Mesenchymal stem cell (in vitro differentiated cells and primary cell): ENCODE data around the gene STON1.
"Not testable (repeated sequence)": the region's sequence is repeated elsewhere in the genome, so short reads cannot be mapped to it uniquely, and the experiment has no call there.

Experiments
- DNase-seq: peaks from one replicate; pipeline ENCODE4 v3.0.0-alpha.2; 2013
- H2AFZ ChIP-seq: one replicate; pipeline ENCODE4 v1.6.1; 2013; ENCODE audit warnings: low read depth, mild to moderate bottlenecking, control low read depth, inconsistent platforms, low read length, moderate library complexity
- H2AK5ac ChIP-seq: 2 replicates; pipeline ENCODE4 v1.6.1; 2013; ENCODE audit warnings: low read length, moderate library complexity, mild to moderate bottlenecking, inconsistent platforms; ENCODE audit not compliant: severe bottlenecking
- H2BK120ac ChIP-seq: one replicate; pipeline ENCODE4 v1.6.1; 2013; ENCODE audit warnings: low read depth, mild to moderate bottlenecking, inconsistent platforms, low read length, moderate library complexity
- H2BK12ac ChIP-seq, 2 experiments: one replicate each; pipeline ENCODE4 v1.6.1; 2013; ENCODE audit warnings: inconsistent platforms in 2 of 2, low read length in 2 of 2, mild to moderate bottlenecking in 2 of 2, moderate library complexity in 2 of 2, control low read depth in 1 of 2
- H2BK15ac ChIP-seq: one replicate; pipeline ENCODE4 v1.6.1; 2013; ENCODE audit warnings: mild to moderate bottlenecking, low read depth, inconsistent platforms; ENCODE audit not compliant: poor library complexity, severe bottlenecking
- H2BK5ac ChIP-seq: 2 replicates; pipeline ENCODE4 v1.6.1; 2013; ENCODE audit warnings: low read depth, mild to moderate bottlenecking, low read length, control low read depth, inconsistent platforms; ENCODE audit not compliant: poor library complexity, severe bottlenecking
- H3K14ac ChIP-seq, 2 experiments: one replicate each; pipeline ENCODE4 v1.6.1; 2013; ENCODE audit warnings: inconsistent platforms in 2 of 2, low read length in 2 of 2, control low read depth in 1 of 2, mild to moderate bottlenecking in 1 of 2, moderate library complexity in 1 of 2
- H3K18ac ChIP-seq, 2 experiments: one replicate each; pipeline ENCODE4 v1.6.1; 2013; ENCODE audit warnings: inconsistent platforms in 2 of 2, low read length in 2 of 2, control low read depth in 1 of 2, low read depth in 1 of 2, mild to moderate bottlenecking in 1 of 2
- H3K23ac ChIP-seq, 2 experiments: one replicate each; pipeline ENCODE4 v1.6.1; 2013; ENCODE audit warnings: inconsistent platforms in 2 of 2, low read length in 2 of 2, mild to moderate bottlenecking in 2 of 2, moderate library complexity in 2 of 2, control low read depth in 1 of 2
- H3K27ac ChIP-seq: 2 replicates; pipeline ENCODE4 v1.5.1; 2013; ENCODE audit warnings: mild to moderate bottlenecking, moderate library complexity, low read length, control low read depth, inconsistent platforms; ENCODE audit not compliant: poor library complexity, severe bottlenecking
- H3K27me3 ChIP-seq, 2 experiments: 2 replicates each; pipeline versions ENCODE4 v1.6.1 to v1.7.0; 2013; ENCODE audit warnings: low read length in 2 of 2, mild to moderate bottlenecking in 2 of 2, moderate library complexity in 2 of 2, control low read depth in 1 of 2, inconsistent platforms in 1 of 2; ENCODE audit not compliant: control insufficient read depth in 1 of 2, insufficient read depth in 1 of 2
- H3K36me3 ChIP-seq, 2 experiments: 2 replicates each; pipeline versions ENCODE4 v1.6.1 to v1.7.0; 2013; ENCODE audit warnings: low read length in 2 of 2, control low read depth in 1 of 2, inconsistent platforms in 1 of 2, low read depth in 1 of 2, mild to moderate bottlenecking in 1 of 2; ENCODE audit not compliant: insufficient read depth in 2 of 2, control insufficient read depth in 1 of 2
- H3K4ac ChIP-seq, 2 experiments: one replicate each; pipeline ENCODE4 v1.6.1; 2013; ENCODE audit warnings: inconsistent platforms in 2 of 2, low read length in 2 of 2, mild to moderate bottlenecking in 2 of 2, moderate library complexity in 2 of 2, control low read depth in 1 of 2, low read depth in 1 of 2
- H3K4me1 ChIP-seq: 2 replicates; pipeline ENCODE4 v1.6.1; 2013; ENCODE audit warnings: low read depth, low read length, control low read depth; ENCODE audit not compliant: control insufficient read depth, insufficient read depth
- H3K4me2 ChIP-seq: 2 replicates; pipeline ENCODE4 v1.6.1; 2013; ENCODE audit warnings: low read length, mild to moderate bottlenecking, inconsistent platforms; ENCODE audit not compliant: poor library complexity, severe bottlenecking
- H3K4me3 ChIP-seq, 2 experiments: 2 replicates each; pipeline versions ENCODE4 v1.5.1 to v1.7.0; 2013; ENCODE audit warnings: low read length in 2 of 2, mild to moderate bottlenecking in 2 of 2, control low read depth in 1 of 2, low read depth in 1 of 2; ENCODE audit not compliant: insufficient read depth in 1 of 2
- H3K79me1 ChIP-seq: replicated peaks from 2 replicates; pipeline ENCODE4 v1.6.1; 2013; ENCODE audit warnings: mild to moderate bottlenecking, control low read depth, low read length, inconsistent platforms; ENCODE audit not compliant: poor library complexity, severe bottlenecking
- H3K9ac ChIP-seq: 2 replicates; pipeline ENCODE4 v1.7.0; 2013; ENCODE audit warnings: mild to moderate bottlenecking, low read length, moderate library complexity
- H3K9me3 ChIP-seq: 2 replicates; pipeline ENCODE4 v1.7.0; 2013; ENCODE audit warnings: mild to moderate bottlenecking, low read length; ENCODE audit not compliant: control insufficient read depth
- H4K8ac ChIP-seq: one replicate; pipeline ENCODE4 v1.6.1; 2013; ENCODE audit warnings: inconsistent platforms, mild to moderate bottlenecking, low read length, moderate library complexity
- H4K91ac ChIP-seq: one replicate; pipeline ENCODE4 v1.6.1; 2013; ENCODE audit warnings: mild to moderate bottlenecking, low read length, inconsistent platforms
- WGBS: methylation state at CpG from one replicate; pipeline ENCODE4 v1.1.7; 2013; ENCODE audit warnings: mixed read lengths; 5-methylcytosine and 5-hydroxymethylcytosine counted together

Gene STON1

DNA sequence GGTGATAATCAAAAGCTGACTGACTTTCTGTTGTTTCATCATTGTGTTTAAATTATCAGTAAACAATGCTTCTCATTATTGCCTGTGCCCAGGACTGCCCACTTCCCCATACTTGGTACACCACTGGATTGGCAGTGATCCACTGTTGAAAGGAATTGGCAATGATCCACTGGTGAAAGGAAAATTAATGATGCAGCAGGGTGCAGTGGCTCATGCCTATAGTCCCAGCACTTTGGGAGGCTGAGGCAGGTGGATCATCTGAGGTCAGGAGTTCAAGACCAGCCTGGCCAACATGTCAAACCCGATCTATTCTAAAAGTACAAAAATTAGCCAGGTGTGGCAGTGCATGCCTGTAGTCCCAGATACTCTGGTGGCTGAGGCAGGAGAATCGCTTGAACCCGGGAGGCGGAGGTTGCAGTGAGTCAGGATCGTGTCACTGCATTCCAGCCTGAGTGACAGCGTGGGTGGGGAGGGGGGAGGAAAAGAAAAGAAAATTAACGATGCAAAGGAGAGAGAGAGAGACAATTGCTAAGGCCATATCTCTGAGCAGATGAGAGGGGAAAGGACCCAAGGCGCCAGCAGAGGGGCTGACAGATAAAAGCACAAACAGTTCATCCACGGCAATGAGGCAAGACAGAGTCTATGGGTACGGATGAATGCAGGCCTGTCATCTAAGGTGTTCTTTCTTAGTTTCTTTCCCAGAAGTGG is 77.5 kb downstream of the STON1 start:
- no peaks in the 10 kb centered on the region for H3K79me1 ChIP-seq
- H3K9me3 ChIP-seq = no peaks in the 10 kb centered on the region
- H3K4me1 ChIP-seq = peaks cover 2% of the 10 kb centered on the region
- H3K36me3 ChIP-seq = no peaks in the 10 kb centered on the region
- H3K4ac ChIP-seq = no peak overlapping the region
- H3K14ac ChIP-seq = no peak overlapping the region
- no peak overlapping the region for H3K4me3 ChIP-seq
- no peak overlapping the region for H2BK15ac ChIP-seq
- H3K18ac ChIP-seq = no peak overlapping the region
- WGBS = 83% methylated on average over 10 of the region's 10 CpGs
- H2AK5ac ChIP-seq = no peak overlapping the region
- no peak overlapping the region for H2AFZ ChIP-seq
- H3K9ac ChIP-seq = no peak overlapping the region
- no peak overlapping the region for H3K27ac ChIP-seq
- no peak overlapping the region for H2BK5ac ChIP-seq
- H2BK12ac ChIP-seq = no peak overlapping the region
- no peak overlapping the region for H4K8ac ChIP-seq
- H2BK120ac ChIP-seq = no peak overlapping the region
- no peaks in the 10 kb centered on the region for H3K27me3 ChIP-seq
- H4K91ac ChIP-seq = no peak overlapping the region
- DNase-seq = no peak
- no peak overlapping the region for H3K4me2 ChIP-seq
- no peak overlapping the region for H3K23ac ChIP-seq

DNA sequence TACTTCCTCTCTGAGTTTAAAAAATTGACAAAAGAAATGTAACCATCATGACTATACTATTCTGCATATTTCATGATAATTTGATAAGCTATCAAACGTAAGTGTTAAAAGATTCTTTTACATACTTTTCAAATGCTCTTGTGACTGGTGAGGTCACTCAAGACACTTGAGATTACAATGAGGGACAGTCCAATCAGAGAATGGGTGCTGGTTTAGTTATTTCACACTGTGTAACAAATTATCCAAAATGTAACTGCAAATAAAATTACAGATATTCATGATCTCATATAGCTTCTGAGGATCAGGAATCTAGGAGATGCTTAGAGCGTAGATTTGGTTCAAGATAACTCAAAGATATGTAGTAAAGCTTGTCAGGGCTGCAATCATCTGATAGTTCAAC is 83.3 kb downstream of the STON1 start:
- no peak overlapping the region for H2BK12ac ChIP-seq
- no peaks in the 10 kb centered on the region for H3K36me3 ChIP-seq
- DNase-seq = no peak
- no peaks in the 10 kb centered on the region for H3K79me1 ChIP-seq
- no peaks in the 10 kb centered on the region for H3K9me3 ChIP-seq
- WGBS = 86% methylated on average over 1 of the region's 2 CpGs
- H3K23ac ChIP-seq = no peak overlapping the region
- H3K4ac ChIP-seq = no peak overlapping the region
- H4K8ac ChIP-seq = no peak overlapping the region
- no peaks in the 10 kb centered on the region for H3K27me3 ChIP-seq
- H2AK5ac ChIP-seq = no peak overlapping the region
- H4K91ac ChIP-seq = no peak overlapping the region
- no peak overlapping the region for H3K18ac ChIP-seq
- no peak overlapping the region for H3K14ac ChIP-seq
- H2BK5ac ChIP-seq = no peak overlapping the region
- no peaks in the 10 kb centered on the region for H3K4me1 ChIP-seq
- H2BK15ac ChIP-seq = no peak overlapping the region
- no peak overlapping the region for H3K9ac ChIP-seq
- no peak overlapping the region for H2AFZ ChIP-seq
- no peak overlapping the region for H2BK120ac ChIP-seq
- no peak overlapping the region for H3K4me2 ChIP-seq
- H3K4me3 ChIP-seq = no peak overlapping the region
- no peak overlapping the region for H3K27ac ChIP-seq

DNA sequence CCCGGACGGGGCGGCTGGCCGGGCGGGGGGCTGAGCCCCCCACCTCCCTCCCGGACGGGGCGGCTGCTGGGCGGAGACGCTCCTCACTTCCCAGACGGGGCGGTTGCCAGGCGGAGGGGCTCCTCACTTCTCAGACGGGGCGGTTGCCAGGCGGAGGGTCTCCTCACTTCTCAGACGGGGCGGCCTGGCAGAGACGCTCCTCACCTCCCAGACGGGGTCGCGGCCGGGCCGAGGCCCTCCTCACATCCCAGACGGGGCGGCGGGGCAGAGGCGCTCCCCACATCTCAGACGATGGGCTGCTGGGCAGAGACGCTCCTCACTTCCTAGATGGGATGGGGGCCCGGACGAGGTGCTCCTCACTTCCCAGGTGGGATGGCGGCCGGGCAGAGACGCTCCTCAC is 84.6 kb downstream of the STON1 start:
- H3K79me1 ChIP-seq, H3K27me3 ChIP-seq, H2BK12ac ChIP-seq, H2AK5ac ChIP-seq, H3K23ac ChIP-seq, H3K4me2 ChIP-seq, H4K91ac ChIP-seq, H2BK15ac ChIP-seq, H3K9me3 ChIP-seq, H3K4me3 ChIP-seq, H4K8ac ChIP-seq, H3K36me3 ChIP-seq, H3K14ac ChIP-seq, H3K4ac ChIP-seq, DNase-seq, H2AFZ ChIP-seq, H2BK120ac ChIP-seq, H3K9ac ChIP-seq, H3K18ac ChIP-seq, H3K4me1 ChIP-seq, H3K27ac ChIP-seq, H2BK5ac ChIP-seq: not testable (repeated sequence)
- 92% methylated on average over 29 of the region's 35 CpGs for WGBS

DNA sequence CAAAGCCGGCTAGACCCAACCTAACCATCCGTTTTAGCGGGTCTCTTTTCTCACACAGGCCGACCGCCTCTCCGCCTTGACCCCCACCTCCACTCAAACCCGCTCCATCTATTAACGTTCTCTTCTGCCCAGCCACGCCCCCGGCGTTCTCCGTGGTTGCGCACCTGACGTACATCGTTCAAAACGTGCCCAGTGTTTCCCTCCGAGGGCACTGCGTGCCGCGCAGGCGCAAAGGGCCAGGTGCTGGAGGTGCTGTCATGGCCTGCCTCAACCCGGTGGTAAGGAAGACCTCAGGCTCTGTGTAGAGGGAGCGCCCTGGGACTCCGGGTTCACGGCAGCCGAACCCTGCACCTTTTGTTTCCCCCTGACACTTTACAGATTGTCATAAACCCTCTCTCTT is 87.7 kb downstream of the STON1 start, which contains the start of gene GTF2A1L:
TSS of gene GTF2A1L (plus strand) at position 239 of the 400 bp plus-strand sequence. CDS start at position 258, 19 bp downstream.
- Histone ChIP-seq H3K9me3 (no peaks in the 10 kb centered on the region), H2AFZ (no peak within 1 kb of the TSS), H2BK5ac (no peak within 1 kb of the TSS), H2BK15ac (no peak within 1 kb of the TSS), H4K91ac (no peak within 1 kb of the TSS), H3K23ac (no peak within 1 kb of the TSS), H3K4me3 (no peak within 1 kb of the TSS), H3K4me1 (no peaks in the 10 kb centered on the region), H3K9ac (no peak within 1 kb of the TSS), H3K18ac (no peak within 1 kb of the TSS), H3K27ac (no peak within 1 kb of the TSS), H2BK12ac (no peak within 1 kb of the TSS), H3K79me1 (no peaks in the 10 kb centered on the region), H3K4me2 (no peak within 1 kb of the TSS), H3K36me3 (no peaks in the 10 kb centered on the region), H2AK5ac (no peak within 1 kb of the TSS), H3K4ac (no peak within 1 kb of the TSS), H4K8ac (no peak within 1 kb of the TSS), H3K14ac (no peak within 1 kb of the TSS), H3K27me3 (no peaks in the 10 kb centered on the region), H2BK120ac (no peak within 1 kb of the TSS)
- no peak for DNase-seq
- WGBS = 96% methylated on average over 22 of the region's 26 CpGs
